Suprapubic skin (tissue), 4 donors: ENCODE results near the gene KNL1. TPM values are rescaled to one million over a fixed set of nuclear protein-coding genes. Genes with fewer than 3 reads are reported as not detected.
A peak's percentile ranks its signal among the peaks of the same experiment; 100 is the strongest.

Experiments used
- DNase-seq, 2 donors: peaks; one replicate each; pipeline ENCODE4 v3.0.0-alpha.2; 2019; ENCODE audit warnings: low spot score in 2 of 2
- H3K27ac ChIP-seq: fragments of 200-600 bp; sonication (generic); one replicate; pipeline ENCODE4 v1.5.1; 2019
- H3K27me3 ChIP-seq: fragments of 200-600 bp; sonication (generic); one replicate; pipeline ENCODE4 v1.5.1; 2019
- H3K36me3 ChIP-seq: fragments of 200-600 bp; sonication (generic); one replicate; pipeline ENCODE4 v1.5.1; 2019
- H3K4me1 ChIP-seq: fragments of 200-600 bp; sonication (generic); one replicate; pipeline ENCODE4 v1.5.1; 2019
- H3K4me3 ChIP-seq: fragments of 200-600 bp; sonication (generic); one replicate; pipeline ENCODE4 v1.5.1; 2019; ENCODE audit warnings: mild to moderate bottlenecking
- H3K9me3 ChIP-seq: fragments of 200-600 bp; sonication (generic); one replicate; pipeline ENCODE4 v1.5.1; 2019
- CTCF ChIP-seq, 2 donors: fragments of 200-600 bp in 1 of 2; fragments of 450-650 bp in 1 of 2; sonication (generic) in 1 of 2; IDR thresholded peaks; one replicate each; pipeline ENCODE4 v1.5.1; 2016 to 2019; ENCODE audit warnings: antibody characterized with exemption in 2 of 2, mild to moderate bottlenecking in 1 of 2, moderate library complexity in 1 of 2
- EP300 ChIP-seq: sonication (generic); formaldehyde crosslinking; IDR thresholded peaks from one replicate; pipeline ENCODE4 v1.6.1; 2017; ENCODE audit warnings: antibody characterized with exemption
- POLR2A ChIP-seq, 2 donors: fragments of 450-650 bp; IDR thresholded peaks; one replicate each; pipeline ENCODE4 v1.6.1; 2017; ENCODE audit warnings: antibody characterized with exemption in 2 of 2, mild to moderate bottlenecking in 2 of 2, moderate library complexity in 2 of 2
- POLR2AphosphoS5 ChIP-seq, 3 donors: sonication (generic); formaldehyde crosslinking; IDR thresholded peaks; one replicate each; pipeline ENCODE4 v1.6.1; 2017; ENCODE audit warnings: antibody characterized with exemption in 3 of 3
- WGBS: methylation state at CpG from one replicate; pipeline ENCODE4 v1.1.5; 2018; 5-methylcytosine and 5-hydroxymethylcytosine counted together
- total RNA-seq, 4 donors: library from RNA; depleted of rRNA; stranded (reverse); fragments of >200 nt; gene quantifications; one replicate each; pipeline ENCODE4 v1.1.0, GENCODE V29; 2016

KNL1 gene
- total RNA-seq, 4 donors from 2014 or later = 2.5 to 4.9 (median 3.1) TPM

GRCh38 chr15:40694688-40695468 is 100.8 kb downstream of the KNL1 start, which contains the start of gene RAD51:
Gene RAD51, plus strand, starts transcription at chr15:40695174. Its CDS starts 3,585 bp downstream, at chr15:40698759.
- Histone ChIP-seq H3K27me3 (no peaks in the 10 kb centered on the region), H3K9me3 (no peaks in the 10 kb centered on the region), H3K27ac (peak within 1 kb of the TSS; percentile 97), H3K4me3 (peak within 1 kb of the TSS; percentile 65), H3K36me3 (peaks cover 10% of the 10 kb centered on the region), H3K4me1 (peaks cover 13% of the 10 kb centered on the region)
- TF ChIP-seq CTCF (IDR thresholded peaks at IDR 0.05) = no peak
- no peak for TF ChIP-seq EP300
- TF ChIP-seq POLR2AphosphoS5 (IDR thresholded peaks at IDR 0.05) = peak; percentile 49 to 82 (median 81)
- peak in 1 of 2 donors; percentile 70 for TF ChIP-seq POLR2A (IDR thresholded peaks at IDR 0.05)
- peak; percentile 94 to 97 for DNase-seq
- WGBS = 0% methylated on average over 9 of the region's 81 CpGs

GRCh38 chr15:40695469-40695890 is 101.4 kb downstream of the KNL1 start:
- H3K36me3 ChIP-seq = peaks cover 10% of the 10 kb centered on the region
- under 1% methylated on average over 19 of the region's 24 CpGs for WGBS

GRCh38 chr15:40696228-40696627 is 102.2 kb downstream of the KNL1 start:
- Histone ChIP-seq H3K9me3 (no peaks in the 10 kb centered on the region), H3K4me1 (peaks cover 13% of the 10 kb centered on the region), H3K36me3 (peaks cover 10% of the 10 kb centered on the region), H3K27ac (no peak overlapping the region), H3K27me3 (no peaks in the 10 kb centered on the region), H3K4me3 (no peak overlapping the region)
- DNase-seq = no peak
- WGBS = 88% methylated on average over 11 of the region's 11 CpGs
- TF ChIP-seq EP300 = no peak
- TF ChIP-seq POLR2AphosphoS5 (IDR thresholded peaks at IDR 0.05) = no peak
- no peak for TF ChIP-seq CTCF (IDR thresholded peaks at IDR 0.05)
- no peak for TF ChIP-seq POLR2A (IDR thresholded peaks at IDR 0.05)

More at GRCh38 chr15:40695469-40695890, 101.4 kb downstream of the KNL1 start:
- TF ChIP-seq CTCF (IDR thresholded peaks at IDR 0.05) (no peak), POLR2AphosphoS5 (IDR thresholded peaks at IDR 0.05) (no peak), POLR2A (IDR thresholded peaks at IDR 0.05) (no peak), EP300 (no peak)
- H3K4me1 ChIP-seq = peaks cover 13% of the 10 kb centered on the region
- peak overlapping the region; percentile 65 for H3K4me3 ChIP-seq
- H3K9me3 ChIP-seq = no peaks in the 10 kb centered on the region
- DNase-seq = no peak
- no peak overlapping the region for H3K27ac ChIP-seq
- H3K27me3 ChIP-seq = no peaks in the 10 kb centered on the region

GRCh38 chr15:40697916-40698315 is 103.9 kb downstream of the KNL1 start:
- H3K4me3 ChIP-seq = no peak overlapping the region
- no peaks in the 10 kb centered on the region for H3K36me3 ChIP-seq
- H3K27ac ChIP-seq = no peak overlapping the region
- TF ChIP-seq POLR2A (IDR thresholded peaks at IDR 0.05) (no peak), POLR2AphosphoS5 (IDR thresholded peaks at IDR 0.05) (no peak), EP300 (no peak), CTCF (IDR thresholded peaks at IDR 0.05) (no peak)
- H3K4me1 ChIP-seq = peaks cover 13% of the 10 kb centered on the region
- H3K9me3 ChIP-seq = no peaks in the 10 kb centered on the region
- WGBS = 93% methylated on average over 7 of the region's 7 CpGs
- H3K27me3 ChIP-seq = no peaks in the 10 kb centered on the region
- DNase-seq = no peak

GRCh38 chr15:40702077-40702476 is 108.0 kb downstream of the KNL1 start:
- Histone ChIP-seq H3K9me3 (no peaks in the 10 kb centered on the region), H3K27ac (no peak overlapping the region), H3K27me3 (no peaks in the 10 kb centered on the region), H3K4me1 (no peaks in the 10 kb centered on the region), H3K36me3 (no peaks in the 10 kb centered on the region), H3K4me3 (no peak overlapping the region)
- no peak for DNase-seq
- TF ChIP-seq POLR2AphosphoS5 (IDR thresholded peaks at IDR 0.05) (no peak), POLR2A (IDR thresholded peaks at IDR 0.05) (no peak), EP300 (no peak), CTCF (IDR thresholded peaks at IDR 0.05) (no peak)
- 90% methylated on average over 7 of the region's 7 CpGs for WGBS
